NCI-H82 treated with DMSO at 0.1 percent for 48 hours (cell line): ENCODE results near the gene ARMC9.

Source experiments
- DNase-seq: peaks from one replicate; lab custom pipeline; 2025; ENCODE audit not compliant: unreplicated experiment; lab: John Stamatoyannopoulos, UW

ARMC9 gene

GRCh38 chr2:231410293-231411004 lies 212.0 kb downstream of the ARMC9 start:
- DNase-seq = no peak

GRCh38 chr2:231411237-231411636 lies 212.8 kb downstream of the ARMC9 start:
- no peak for DNase-seq

DNA sequence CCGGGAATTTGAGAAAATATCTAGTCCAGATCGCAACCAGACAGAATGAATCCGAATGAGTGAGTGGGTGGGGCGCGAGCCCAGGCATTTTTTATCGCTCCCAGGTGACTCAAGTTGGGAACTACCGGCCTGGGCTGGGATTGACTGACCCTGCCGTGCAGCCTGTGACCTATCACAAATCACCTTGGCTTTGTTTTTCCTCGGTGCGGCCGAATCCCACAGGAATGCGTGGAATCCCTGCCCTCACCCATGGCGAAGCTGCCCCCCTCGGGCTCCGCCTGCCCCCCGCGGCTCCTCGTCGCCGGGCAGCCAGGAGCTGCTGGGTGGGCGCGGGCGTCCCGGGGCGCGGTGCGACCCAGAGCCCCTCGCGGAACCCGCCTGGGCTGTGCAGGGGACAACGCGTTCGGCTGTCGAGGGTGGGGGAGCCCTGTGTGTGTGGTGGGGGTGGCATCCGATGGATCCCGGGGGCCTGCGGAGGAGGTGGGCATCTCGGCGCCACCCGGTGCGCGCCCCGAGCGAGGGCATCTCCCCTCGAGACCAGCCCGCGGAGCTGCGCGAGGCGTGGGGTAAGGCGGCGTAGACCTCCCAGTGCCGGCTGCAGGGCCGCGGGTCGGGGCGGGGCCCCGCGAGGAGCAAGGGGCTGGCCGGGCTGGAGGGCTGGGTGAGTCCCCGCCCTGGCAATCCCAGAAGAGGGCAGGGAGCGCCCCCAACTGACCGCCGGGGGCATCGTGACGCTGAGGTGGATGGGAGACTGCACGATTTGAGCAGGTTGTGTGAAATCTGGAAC lies 213.6 kb downstream of the ARMC9 start:
- peak; percentile 42 for DNase-seq

GRCh38 chr2:231412618-231412963 lies 214.2 kb downstream of the ARMC9 start:
- no peak for DNase-seq

- DNase-seq = no peak
These were observed 215.0 kb downstream of the ARMC9 start for GRCh38 chr2:231413456-231413855.

DNA sequence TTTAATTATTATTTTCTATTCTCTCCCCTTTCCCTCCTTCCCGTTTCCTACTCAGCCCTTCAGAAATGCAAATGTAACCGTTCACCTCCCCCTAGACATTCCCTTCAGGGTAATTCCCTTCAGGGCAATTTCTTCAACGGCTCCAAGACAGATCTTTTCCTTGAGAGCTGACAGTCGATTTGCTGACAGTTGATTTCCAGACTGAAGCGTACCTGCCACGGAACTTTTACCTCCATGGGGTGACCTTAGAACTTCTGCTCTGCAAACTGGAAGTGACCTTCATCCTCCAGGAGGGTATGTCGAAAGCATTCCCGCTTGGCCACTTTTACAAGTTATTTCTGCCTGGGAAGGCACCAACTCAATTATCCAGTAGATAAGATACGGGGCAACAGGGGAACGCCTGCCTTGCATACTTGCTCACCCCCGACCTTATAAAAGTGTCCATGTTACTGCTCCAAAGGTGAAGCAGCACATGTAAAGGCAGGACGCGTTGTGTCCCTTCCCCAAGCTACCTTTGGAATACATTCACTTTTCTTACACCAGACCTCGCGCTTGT lies 215.6 kb downstream of the ARMC9 start:
- no peak for DNase-seq

DNA sequence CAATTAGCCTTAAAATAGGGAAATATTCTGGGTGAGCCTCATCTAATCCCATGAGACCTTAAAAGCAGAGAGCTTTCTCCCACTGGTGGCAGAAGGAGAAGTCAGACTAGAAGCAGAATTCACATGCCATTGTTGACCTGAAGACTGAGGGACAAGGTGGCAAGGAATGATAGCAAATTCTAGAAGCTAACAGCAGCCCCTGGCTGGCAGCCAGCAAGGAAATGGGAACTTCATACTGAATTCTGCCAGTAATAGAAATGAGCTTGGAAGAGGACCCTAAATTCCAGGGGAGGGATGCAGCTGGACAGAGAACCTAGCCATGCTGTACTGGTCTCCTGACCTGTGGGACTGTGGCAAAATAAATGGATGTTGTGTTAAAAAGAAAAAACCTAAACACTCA lies 216.6 kb downstream of the ARMC9 start:
- DNase-seq = no peak

GRCh38 chr2:231418820-231419640 lies 220.6 kb downstream of the ARMC9 start:
- no peak for DNase-seq

DNA sequence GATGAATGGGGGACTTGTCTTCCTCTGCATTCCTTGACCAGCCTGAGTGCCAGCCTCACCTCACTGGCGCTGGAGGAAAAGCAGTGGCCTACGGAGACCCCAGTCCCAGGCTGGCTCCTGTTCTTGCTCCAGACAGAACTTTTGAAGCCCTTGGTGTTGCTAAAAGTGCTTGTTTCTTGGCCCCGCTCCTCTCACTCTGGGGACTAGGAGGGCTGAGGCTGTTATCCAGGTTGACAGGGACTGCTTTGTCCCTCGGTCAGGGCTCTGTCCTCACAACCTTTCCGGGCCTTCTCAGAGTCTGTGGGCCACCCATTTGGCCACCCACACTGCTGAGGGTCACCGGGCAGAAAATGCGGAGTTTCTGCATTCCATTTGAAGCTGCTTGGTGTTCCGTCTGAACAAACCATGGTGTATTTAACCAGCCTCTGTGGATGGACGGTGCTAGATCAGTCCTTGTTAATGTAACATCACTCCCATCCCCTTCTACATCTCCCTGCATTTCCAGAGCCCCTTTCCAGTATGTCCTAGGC lies 222.7 kb downstream of the ARMC9 start:
- DNase-seq = no peak

- peak; percentile 64 for DNase-seq
These were observed 223.6 kb downstream of the ARMC9 start for GRCh38 chr2:231422056-231422455.

DNA sequence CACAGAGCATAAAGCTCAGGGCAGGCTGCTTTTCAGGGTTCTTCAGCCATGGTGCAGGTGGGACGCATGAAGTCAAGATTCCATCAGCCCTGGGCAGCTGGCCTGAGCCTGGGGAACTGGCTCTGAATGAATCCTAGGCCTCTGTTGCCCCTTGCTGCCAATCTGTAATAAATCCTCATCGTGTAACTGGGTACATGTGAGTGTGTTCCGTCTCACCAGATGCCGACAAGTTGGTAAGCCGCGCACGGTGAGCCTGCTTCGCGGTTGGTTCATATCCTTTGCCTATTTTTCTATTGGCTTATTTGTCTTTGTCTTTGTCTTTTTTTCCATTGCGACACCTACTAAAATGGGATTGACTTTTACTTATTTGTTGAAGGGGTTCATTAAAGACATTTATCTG lies 224.7 kb downstream of the ARMC9 start:
- no peak for DNase-seq
